ENCODE data around the gene ST6GALNAC1. TPM values are rescaled to one million over a fixed set of nuclear protein-coding genes. Genes with fewer than 3 reads are reported as not detected.
"Not testable (repeated sequence)": the region's sequence is repeated elsewhere in the genome, so short reads cannot be mapped to it uniquely, and the experiment has no call there.

The ST6GALNAC1 gene
- total RNA-seq, 4 donors from 2014 or later, result 0.29 to 7.0 (median 1.1) TPM

GRCh38 chr17:76640550-76641380 is 2.8 kb downstream of the ST6GALNAC1 start:
- 80 to 89% methylated on average over 6 of the region's 6 CpGs for WGBS, 2 donors
- intact Hi-C loops (cut with DNase I), result no loop called here
- Histone ChIP-seq H3K27me3 (no peaks in the 10 kb centered on the region), H3K27ac (peak overlapping the region in 1 of 3 donors; percentile 63), H3K36me3 (no peaks in the 10 kb centered on the region), H3K4me3 (replicated peaks in 1 of 3) (no peak overlapping the region), H3K4me1 (peaks cover 9 to 15% of the 10 kb centered on the region in 2 donors), H3K9me3 (no peaks in the 10 kb centered on the region)
- TF ChIP-seq CTCF (IDR thresholded peaks at IDR 0.05), result no peak
- no peak for TF ChIP-seq POLR2A (IDR thresholded peaks at IDR 0.05)
- DNase-seq, result no peak

- WGBS, 2 donors, result 92 to 95% methylated on average over 10 of the region's 10 CpGs
- intact Hi-C loops (cut with DNase I), result no loop called here
- Histone ChIP-seq H3K4me1 (peaks cover 9 to 12% of the 10 kb centered on the region in 2 donors), H3K9me3 (no peaks in the 10 kb centered on the region), H3K36me3 (no peaks in the 10 kb centered on the region), H3K4me3 (replicated peaks in 1 of 3) (no peak overlapping the region), H3K27ac (no peak overlapping the region), H3K27me3 (no peaks in the 10 kb centered on the region)
- TF ChIP-seq CTCF (IDR thresholded peaks at IDR 0.05) (no peak), POLR2A (IDR thresholded peaks at IDR 0.05) (no peak)
- DNase-seq, result no peak
Observed at GRCh38 chr17:76638263-76638662, 5.3 kb downstream of the ST6GALNAC1 start.

- DNase-seq; intact Hi-C loops (cut with DNase I); H3K9me3 ChIP-seq; H3K27me3 ChIP-seq; H3K27ac ChIP-seq; H3K4me3 ChIP-seq (replicated peaks in 1 of 3); H3K36me3 ChIP-seq: not testable (repeated sequence)
- peaks cover 8 to 21% of the 10 kb centered on the region in 2 donors for H3K4me1 ChIP-seq
- 81 to 86% methylated on average over 22 to 25 of the region's 27 CpGs for WGBS, 2 donors
Observed at GRCh38 chr17:76636486-76637206, 6.9 kb downstream of the ST6GALNAC1 start.

- Histone ChIP-seq H3K4me3 (replicated peaks in 1 of 3) (no peak overlapping the region), H3K27me3 (no peaks in the 10 kb centered on the region), H3K27ac (no peak overlapping the region), H3K9me3 (no peaks in the 10 kb centered on the region), H3K4me1 (peaks cover 5 to 24% of the 10 kb centered on the region in 2 donors), H3K36me3 (no peaks in the 10 kb centered on the region)
- WGBS, 2 donors, result 86 to 87% methylated on average over 8 of the region's 8 CpGs
- intact Hi-C loops (cut with DNase I), result no loop called here
- TF ChIP-seq POLR2A (IDR thresholded peaks at IDR 0.05) (no peak), CTCF (IDR thresholded peaks at IDR 0.05) (no peak)
- no peak for DNase-seq
Observed at GRCh38 chr17:76635659-76636360, 7.7 kb downstream of the ST6GALNAC1 start.

GRCh38 chr17:76635039-76635438 is 8.5 kb downstream of the ST6GALNAC1 start:
- 93 to 96% methylated on average over 5 of the region's 5 CpGs for WGBS, 2 donors
- DNase-seq, result no peak
- Histone ChIP-seq H3K36me3 (no peaks in the 10 kb centered on the region), H3K4me3 (replicated peaks in 1 of 3) (no peak overlapping the region), H3K27ac (no peak overlapping the region), H3K4me1 (peaks cover 2 to 17% of the 10 kb centered on the region in 2 donors), H3K9me3 (no peaks in the 10 kb centered on the region), H3K27me3 (no peaks in the 10 kb centered on the region)
- intact Hi-C loops (cut with DNase I), result no loop called here
- no peak for TF ChIP-seq CTCF (IDR thresholded peaks at IDR 0.05)
- no peak for TF ChIP-seq POLR2A (IDR thresholded peaks at IDR 0.05)

All from thyroid gland (tissue), 4 donors.